ENCODE measurements around the gene NUDT6.
"Not testable (repeated sequence)": the region's sequence is repeated elsewhere in the genome, so short reads cannot be mapped to it uniquely, and the experiment has no call there.

Gene NUDT6

DNA sequence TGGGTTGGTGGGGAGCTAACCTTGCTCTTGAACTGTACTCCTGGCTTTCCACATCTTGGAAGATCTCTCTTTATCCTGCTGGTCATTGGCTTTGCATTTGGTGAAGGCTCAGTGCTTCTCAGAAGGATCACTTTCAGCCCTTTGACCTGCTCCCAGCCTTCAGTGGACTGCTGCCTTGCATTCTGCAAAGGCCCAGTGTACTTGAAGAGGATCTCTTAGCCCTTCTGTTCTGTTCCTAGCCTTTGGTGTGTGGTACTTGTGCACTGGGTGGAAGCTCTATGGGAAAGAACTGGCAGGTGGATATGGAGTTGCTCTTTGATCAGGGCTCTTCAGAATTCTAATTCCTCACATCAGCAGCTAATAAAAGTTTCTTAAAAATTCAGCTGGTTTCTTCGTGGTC is 49.3 kb downstream of the NUDT6 start:
- DNase-seq: no peak

GRCh38 chr4:122868235-122868634 is 54.2 kb downstream of the NUDT6 start:
- DNase-seq: not testable (repeated sequence)

- no peak for DNase-seq
Observed at GRCh38 chr4:122865425-122865824, 57.0 kb downstream of the NUDT6 start.

- DNase-seq: no peak
Observed at GRCh38 chr4:122863639-122864038, 58.8 kb downstream of the NUDT6 start.

DNA sequence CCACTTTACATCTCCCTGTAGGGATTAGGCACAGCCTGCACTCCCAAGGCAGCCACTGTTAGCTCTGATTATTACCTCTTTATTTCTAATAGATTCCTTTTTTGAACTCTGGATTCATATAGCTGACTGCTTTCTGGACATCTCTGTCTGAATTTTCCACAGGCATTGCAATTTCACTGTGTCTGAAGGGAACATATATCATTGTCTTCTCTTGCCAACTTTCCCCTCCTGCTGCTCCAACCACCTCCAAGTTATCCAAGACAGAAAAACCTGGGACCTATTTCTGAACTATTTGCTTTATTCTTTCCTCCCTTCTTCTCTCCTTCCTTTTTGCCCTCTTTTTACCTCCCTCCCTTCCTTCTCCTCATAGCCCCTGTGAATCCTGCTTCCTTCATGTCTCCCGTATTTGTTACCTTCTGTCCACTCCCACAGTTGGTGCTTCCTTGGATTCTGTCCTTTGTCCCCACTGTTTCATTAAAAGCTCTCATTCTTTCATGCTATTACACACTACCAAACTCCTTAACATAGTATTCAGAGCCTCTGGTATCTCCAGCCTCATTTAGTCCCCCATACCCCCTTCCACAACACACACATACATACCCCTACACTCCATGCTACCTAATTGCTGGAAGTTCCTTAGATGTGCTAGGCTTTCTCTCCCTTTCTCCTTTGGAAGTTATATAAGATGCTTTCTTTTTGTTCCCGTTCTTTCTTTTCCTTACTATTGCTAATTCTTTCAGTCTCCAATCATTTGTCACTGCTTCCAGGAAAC is 61.0 kb downstream of the NUDT6 start:
- DNase-seq: no peak

DNA sequence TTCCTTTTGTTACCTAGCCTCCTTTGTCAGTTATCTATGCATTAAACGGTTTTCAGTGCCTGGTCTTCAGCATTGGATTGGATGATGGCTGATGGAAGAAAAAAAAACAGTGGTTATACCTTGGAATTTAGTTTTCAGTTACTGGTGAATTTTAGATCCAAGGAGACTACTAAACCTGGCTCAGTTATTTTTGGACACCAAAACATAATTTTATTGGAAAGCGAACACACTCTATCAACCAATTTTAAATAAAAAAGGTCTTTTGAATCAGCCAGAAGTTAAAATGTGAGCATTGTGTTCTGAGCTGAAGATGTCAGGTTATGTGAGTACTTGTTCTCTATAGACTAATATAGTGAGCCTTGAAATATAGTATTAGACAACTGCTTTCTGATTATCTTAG is 63.7 kb downstream of the NUDT6 start:
- DNase-seq: no peak

GRCh38 chr4:122857160-122857559 is 65.2 kb downstream of the NUDT6 start:
- DNase-seq: no peak

DNA sequence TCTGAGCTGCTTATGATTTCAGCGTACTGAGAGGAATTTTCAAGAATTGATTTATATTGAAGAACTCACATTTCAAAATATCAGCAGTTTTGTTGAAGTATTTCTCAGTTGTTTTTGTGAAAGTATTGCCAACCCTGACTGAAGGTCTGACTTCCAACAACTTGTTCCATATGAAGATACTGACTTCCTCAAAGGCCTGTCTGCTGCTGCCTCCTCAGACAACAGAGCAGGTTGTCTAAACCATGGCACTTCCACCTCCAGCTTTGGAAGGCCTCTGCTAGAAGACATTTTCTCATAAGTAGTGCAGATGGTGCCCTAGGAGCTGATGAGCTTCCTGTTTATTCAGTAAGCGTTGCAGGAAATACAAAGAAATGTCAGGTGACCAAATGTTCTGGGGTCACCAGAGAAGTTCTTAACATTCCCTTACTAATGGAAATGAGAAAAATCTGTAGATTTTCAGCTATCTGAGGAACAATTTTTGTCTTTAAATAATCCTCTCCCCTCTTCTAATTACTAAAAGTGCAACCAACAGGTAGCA is 67.0 kb downstream of the NUDT6 start:
- DNase-seq: no peak

- DNase-seq: no peak
Observed at GRCh38 chr4:122854447-122855352, 67.7 kb downstream of the NUDT6 start.

- no peak for DNase-seq
Observed at GRCh38 chr4:122851568-122851967, 70.8 kb downstream of the NUDT6 start.

DNA sequence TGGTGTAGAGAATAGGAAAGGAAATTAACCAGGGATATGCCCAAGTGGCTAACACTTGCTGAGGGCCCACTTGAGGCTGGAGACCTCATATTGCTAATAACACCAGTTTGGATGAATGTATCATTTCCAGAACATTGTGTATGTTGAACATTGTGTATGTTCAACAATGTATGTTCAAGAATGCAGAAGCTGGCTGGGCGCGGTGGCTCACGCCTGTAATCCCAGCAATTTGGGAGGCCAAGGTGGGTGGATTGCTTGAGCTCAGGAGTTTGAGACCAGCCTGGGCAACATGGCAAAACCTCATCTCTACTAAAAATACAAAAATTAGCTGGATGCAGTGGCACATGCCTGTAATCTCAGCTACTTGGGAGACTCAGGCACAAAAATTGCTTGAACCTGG is 72.6 kb downstream of the NUDT6 start:
- DNase-seq: not testable (repeated sequence)

- no peak for DNase-seq
Observed at GRCh38 chr4:122847931-122848330, 74.5 kb downstream of the NUDT6 start.

- DNase-seq: no peak
Observed at GRCh38 chr4:122845760-122846159, 76.6 kb downstream of the NUDT6 start.

GRCh38 chr4:122845066-122845465 is 77.3 kb downstream of the NUDT6 start:
- no peak for DNase-seq

GRCh38 chr4:122844391-122844790 is 78.0 kb downstream of the NUDT6 start:
- DNase-seq: not testable (repeated sequence)

GRCh38 chr4:122842984-122843531 is 79.3 kb downstream of the NUDT6 start:
- DNase-seq: peak; percentile 19 to 48

Data from NCI-H524 (cell line).